Endothelial cell of umbilical vein (primary cell): ENCODE data around the gene RAC3. TPM values are rescaled to one million over a fixed set of nuclear protein-coding genes. Genes with fewer than 3 reads are reported as not detected.

Experiments used
- BruUV-seq: library from RNA; stranded (reverse); fragments of 400-500 nt; replicated peaks from 2 replicates; lab custom pipeline; 2021; lab: Mats Ljungman, UMichigan
- CTCF ChIA-PET: fragments of 300-600, 350-600 bp; sonication (Branson Sonifier 250); formaldehyde crosslinking; loops from one replicate; lab custom pipeline; 2021; ENCODE audit warnings: antibody characterized with exemption, inconsistent platforms; lab: Charles Lee
- POLR2A ChIA-PET: fragments of 300-600, 350-600 bp; sonication (Branson Sonifier 250); formaldehyde crosslinking; loops from one replicate; lab custom pipeline; 2021; ENCODE audit warnings: antibody characterized with exemption, inconsistent platforms; lab: Charles Lee
- DNase-seq: peaks from one replicate; pipeline ENCODE4 v3.0.0-alpha.2; 2011; ENCODE audit warnings: low read depth, low spot score
- FAIRE-seq: peaks from 2 replicates; lab custom pipeline; 2011; peaks lifted over from hg19 to GRCh38; lab: Jason Lieb, UNC
- H2AFZ ChIP-seq: 2 replicates; pipeline ENCODE4 v1.6.0; 2012; ENCODE audit warnings: low read depth, low read length, control low read depth, inconsistent platforms
- H3K27ac ChIP-seq: 2 replicates; pipeline ENCODE4 v1.5.1; 2011; ENCODE audit warnings: low read depth, mild to moderate bottlenecking, control low read depth, low read length, moderate library complexity; ENCODE audit not compliant: insufficient read depth
- H3K27me3 ChIP-seq, 2 experiments: 2 replicates each; pipeline versions ENCODE4 v1.6.0 to v1.6.1; 2011; ENCODE audit warnings: low read length in 2 of 2, mixed read lengths in 1 of 2; ENCODE audit not compliant: control insufficient read depth in 2 of 2, insufficient read depth in 2 of 2
- H3K36me3 ChIP-seq, 2 experiments: 2 replicates in 1 of 2; 3 replicates in 1 of 2; pipeline ENCODE4 v1.5.1; 2011; ENCODE audit warnings: low read length in 2 of 2, mild to moderate bottlenecking in 1 of 2, moderate library complexity in 1 of 2; ENCODE audit not compliant: control insufficient read depth in 2 of 2, insufficient read depth in 2 of 2; ENCODE audit errors: extremely low read depth in 1 of 2
- H3K4me1 ChIP-seq: 3 replicates; pipeline ENCODE4 v1.5.1; 2011; ENCODE audit warnings: mild to moderate bottlenecking, low read length; ENCODE audit not compliant: control insufficient read depth, insufficient read depth; ENCODE audit errors: extremely low read depth
- H3K4me2 ChIP-seq: 2 replicates; pipeline ENCODE4 v1.6.1; 2011; ENCODE audit warnings: low read length, control low read depth, mixed read lengths; ENCODE audit not compliant: insufficient read depth
- H3K4me3 ChIP-seq, 3 experiments: fragments of 200-600 bp in 1 of 3; sonication (generic), shearing (Covaris generic) in 1 of 3; replicated peaks in 1 of 3; 2 replicates each; pipeline ENCODE4 v1.5.1; 2011 to 2016; ENCODE audit warnings: control low read depth in 3 of 3, low read length in 3 of 3, mild to moderate bottlenecking in 2 of 3, inconsistent platforms in 1 of 3, low read depth in 1 of 3, moderate library complexity in 1 of 3; ENCODE audit not compliant: insufficient read depth in 1 of 3
- H3K79me2 ChIP-seq: 2 replicates; pipeline ENCODE4 v1.6.0; 2012; ENCODE audit warnings: low read length, inconsistent platforms; ENCODE audit not compliant: control insufficient read depth, insufficient read depth
- H3K9ac ChIP-seq: replicated peaks from 2 replicates; pipeline ENCODE3; 2011; ENCODE audit warnings: low read length, control low read depth; ENCODE audit not compliant: insufficient read depth; ENCODE audit errors: extremely low read depth
- H3K9me1 ChIP-seq: replicated peaks from 3 replicates; pipeline ENCODE4 v1.6.0; 2011; ENCODE audit warnings: mild to moderate bottlenecking, low read length; ENCODE audit not compliant: control insufficient read depth, insufficient read depth; ENCODE audit errors: extremely low read depth
- H3K9me3 ChIP-seq: replicated peaks from 2 replicates; pipeline ENCODE4 v1.5.1; 2012; ENCODE audit warnings: low read length, inconsistent platforms; ENCODE audit not compliant: control insufficient read depth, insufficient read depth
- H4K20me1 ChIP-seq: replicated peaks from 2 replicates; pipeline ENCODE3; 2011; ENCODE audit warnings: mild to moderate bottlenecking, low read length; ENCODE audit not compliant: control insufficient read depth, insufficient read depth; ENCODE audit errors: extremely low read depth
- CTCF ChIP-seq, 2 donors: IDR thresholded peaks; 1 replicate in 1 of 2; 2 replicates in 1 of 2; pipeline ENCODE4 v1.5.1; 2011; ENCODE audit warnings: low read length in 2 of 2, mild to moderate bottlenecking in 2 of 2, moderate library complexity in 2 of 2, control low read depth in 1 of 2, inconsistent platforms in 1 of 2, low read depth in 1 of 2; ENCODE audit not compliant: insufficient read depth in 1 of 2; ENCODE audit errors: extremely low read depth in 1 of 2
- EZH2 ChIP-seq: IDR thresholded peaks from 2 replicates; pipeline ENCODE4 v1.6.1; 2012; ENCODE audit warnings: borderline replicate concordance, low read depth, mild to moderate bottlenecking, moderate library complexity, low read length, inconsistent platforms; ENCODE audit not compliant: severe bottlenecking
- FOS ChIP-seq: IDR thresholded peaks from 2 replicates; pipeline ENCODE4 v1.6.1; 2011; ENCODE audit warnings: mild to moderate bottlenecking, low read length, moderate library complexity, borderline replicate concordance; ENCODE audit not compliant: insufficient read depth
- GATA2 ChIP-seq: IDR thresholded peaks from 2 replicates; pipeline ENCODE4 v1.7.0; 2011; ENCODE audit warnings: low read depth, mild to moderate bottlenecking, moderate library complexity, mixed read lengths, low read length; ENCODE audit not compliant: insufficient read length, insufficient read depth
- JUN ChIP-seq: IDR thresholded peaks from 2 replicates; pipeline ENCODE4 v1.6.1; 2011; ENCODE audit warnings: borderline replicate concordance, low read depth; ENCODE audit not compliant: insufficient read length, insufficient read depth
- MAX ChIP-seq: IDR thresholded peaks from 2 replicates; pipeline ENCODE4 v1.6.1; 2011; ENCODE audit not compliant: insufficient read depth, insufficient read length
- MYC ChIP-seq: IDR thresholded peaks from one replicate; pipeline ENCODE4 v1.6.1; 2011; ENCODE audit warnings: mild to moderate bottlenecking, low read depth, low read length
- POLR2A ChIP-seq: IDR thresholded peaks from 2 replicates; pipeline ENCODE4 v1.6.1; 2012; ENCODE audit warnings: low read depth, mild to moderate bottlenecking, control low read depth, low read length
- POLR2AphosphoS5 ChIP-seq: IDR thresholded peaks from 2 replicates; pipeline ENCODE4 v1.6.1; 2012; ENCODE audit warnings: low read depth, mild to moderate bottlenecking, control low read depth, low read length, moderate library complexity; ENCODE audit not compliant: insufficient read depth
- dilution Hi-C: fragments of 300-500 bp; cut with MboI; formaldehyde crosslinking; loops from one replicate; pipeline ENCODE4 v1.15.0; 2019; ENCODE audit warnings: low sequenced_read_pairs; ENCODE audit not compliant: extremely low pct_ligation_motif_present
- intact Hi-C: fragments of 100-400 bp; cut with micrococcal nuclease; formaldehyde crosslinking; loops from one replicate; pipeline ENCODE4 v1.10.0; 2022
- polyA plus RNA-seq, 4 experiments: library from polyadenylated mRNA; depleted of rRNA in 3 of 4; stranded (reverse) in 3 of 4; unstranded in 1 of 4; fragments of >200 nt; gene quantifications; 2 replicates each; pipeline versions ENCODE4 v1.2.1 to v1.2.3, GENCODE V29; 2011 to 2012; ENCODE audit warnings: missing spikeins in 1 of 4
- total RNA-seq: library from RNA; stranded (reverse); gene quantifications from 2 replicates; pipeline ENCODE4 v1.2.3, GENCODE V29; 2021

The RAC3 gene
- total and polyA plus RNA-seq, 2 donors (not counting 3 experiments of a cell fraction or from before 2014, with no cell fraction given) = 34.1 to 56.0 TPM

- Histone ChIP-seq H3K9me1 (no peaks in the 10 kb centered on the region), H3K79me2 (peaks cover 7% of the 10 kb centered on the region), H3K36me3 (no peaks in the 10 kb centered on the region), H2AFZ (no peak overlapping the region), H3K4me1 (peaks cover 16% of the 10 kb centered on the region), H3K9me3 (no peaks in the 10 kb centered on the region), H3K27me3 (no peaks in the 10 kb centered on the region), H3K27ac (no peak overlapping the region), H3K4me3 (no peak overlapping the region), H3K9ac (no peak overlapping the region), H3K4me2 (no peak overlapping the region), H4K20me1 (no peaks in the 10 kb centered on the region)
- no peak for TF ChIP-seq MAX
- no peak for TF ChIP-seq POLR2AphosphoS5
- TF ChIP-seq POLR2A = no peak
- TF ChIP-seq FOS = no peak
- no peak for TF ChIP-seq EZH2
- no peak for TF ChIP-seq CTCF (IDR thresholded peaks at IDR 0.05; ENCODE audit: extremely low read depth in 1 of 2, insufficient read depth in 1 of 2, low read depth in 1 of 2, low read length in 2 of 2)
- no peak for TF ChIP-seq GATA2
- no peak for TF ChIP-seq MYC
- no peak for TF ChIP-seq JUN
- dilution Hi-C loops = no loop called here
- FAIRE-seq (no peak), DNase-seq (no peak)
- CTCF ChIA-PET = no interaction called here
- intact Hi-C loops = loop anchor here (10.0 kb wide), 2 partner anchors 200 to 380 kb away; partner anchors contain the start of genes HEXD and OGFOD3
- BruUV-seq = no TSS peak
- POLR2A ChIA-PET = interaction anchor here (0.6 kb wide), 1 partner anchor 60 kb away, joined by 7 read pairs; no protein-coding TSS in a partner anchor
Measured at GRCh38 chr17:82034371-82035011, 3.0 kb downstream of the RAC3 start.
